CD4-positive, alpha-beta T cell treated with Interleukin-15 for 4 hours (primary cell): ENCODE results near the gene NSD1.

Experiments used
- DNase-seq: peaks from one replicate; pipeline ENCODE4 v3.0.0-alpha.2; 2020; ENCODE audit warnings: low spot score

The NSD1 gene

GRCh38 chr5:177133096-177133852 lies at the start of gene NSD1:
Gene NSD1 (plus strand): TSS chr5:177133773. CDS start chr5:177135104, 1,331 bp downstream.
- peak; percentile 92 for DNase-seq

GRCh38 chr5:177084175-177084574 lies 49.4 kb upstream of the NSD1 start:
- DNase-seq = no peak

DNA sequence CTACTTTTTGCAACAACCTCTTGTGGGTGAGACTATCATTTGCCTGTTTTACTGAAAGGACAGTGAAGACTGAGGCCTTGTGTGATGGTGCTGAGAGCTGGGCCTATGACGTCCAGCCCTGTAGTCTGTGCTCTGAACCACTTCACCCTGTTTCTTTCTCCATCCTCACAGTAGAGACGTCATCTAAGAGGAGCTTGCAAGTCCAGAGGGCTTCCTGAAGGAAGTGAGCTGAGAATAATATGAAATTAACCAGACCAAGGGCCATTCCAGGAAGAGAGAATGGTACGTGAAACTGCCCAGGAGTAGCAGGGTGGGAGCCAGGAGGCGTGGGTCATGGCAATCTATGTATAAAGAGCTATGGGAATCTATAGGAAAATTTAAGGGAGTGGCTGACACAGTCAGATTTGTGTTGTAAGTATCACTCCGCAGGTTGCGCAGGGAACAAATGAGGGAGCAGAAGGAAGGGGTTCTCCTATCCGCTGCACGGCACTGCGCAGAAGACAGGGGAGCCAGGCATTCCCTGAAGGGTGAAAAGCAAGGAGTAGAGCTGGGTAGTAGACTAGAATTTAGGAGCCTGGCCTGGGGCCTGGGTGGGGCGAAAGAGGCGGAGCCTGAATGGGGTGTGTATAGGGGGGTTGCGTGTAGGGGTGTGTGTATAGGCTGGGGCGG lies 47.5 kb upstream of the NSD1 start:
- DNase-seq = no peak

DNA sequence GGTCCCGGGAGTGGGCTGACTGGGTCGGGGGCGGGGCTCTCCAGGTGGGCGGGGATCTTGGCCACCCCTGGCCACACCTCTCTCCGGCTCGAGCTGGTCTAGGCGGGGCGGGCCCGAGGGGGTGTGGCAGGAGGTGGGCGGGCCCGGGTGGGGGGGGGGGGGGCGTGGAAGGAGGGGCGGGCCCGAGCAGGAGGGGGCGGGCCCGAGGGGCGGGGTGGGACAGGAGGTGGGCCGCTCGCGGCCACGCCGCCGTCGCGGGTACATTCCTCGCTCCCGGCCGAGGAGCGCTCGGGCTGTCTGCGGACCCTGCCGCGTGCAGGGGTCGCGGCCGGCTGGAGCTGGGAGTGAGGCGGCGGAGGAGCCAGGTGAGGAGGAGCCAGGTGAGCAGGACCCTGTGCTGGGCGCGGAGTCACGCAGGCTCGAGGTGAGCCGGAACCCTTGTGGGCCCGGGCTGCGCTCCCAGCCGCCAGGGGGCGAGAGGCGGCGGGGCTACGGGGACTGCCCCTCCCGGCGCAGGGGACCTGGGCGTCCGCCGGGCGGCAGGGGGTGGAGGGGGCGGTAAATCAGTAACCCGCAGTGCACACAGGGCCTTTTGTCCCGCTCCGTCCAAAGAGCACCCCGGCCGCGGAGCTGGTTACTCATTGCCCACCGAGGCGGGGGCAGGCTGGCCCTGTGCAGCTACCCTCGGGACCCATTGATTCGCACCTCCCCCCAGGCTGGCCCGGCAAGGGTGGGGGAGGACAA lies 46.7 kb upstream of the NSD1 start, which contains the start of gene FGFR4:
Gene FGFR4 (plus strand): TSS at position 262 of the 744 bp plus-strand sequence. CDS start 2,688 bp downstream, outside the sequence.
- peak; percentile 54 for DNase-seq

GRCh38 chr5:177087398-177088005 lies 46.1 kb upstream of the NSD1 start:
- no peak for DNase-seq

GRCh38 chr5:177089127-177089526 lies 44.4 kb upstream of the NSD1 start:
- DNase-seq = no peak

- no peak for DNase-seq
These were observed 43.5 kb upstream of the NSD1 start for GRCh38 chr5:177089825-177090641.

- no peak for DNase-seq
These were observed 42.8 kb upstream of the NSD1 start for GRCh38 chr5:177090813-177091212.

DNA sequence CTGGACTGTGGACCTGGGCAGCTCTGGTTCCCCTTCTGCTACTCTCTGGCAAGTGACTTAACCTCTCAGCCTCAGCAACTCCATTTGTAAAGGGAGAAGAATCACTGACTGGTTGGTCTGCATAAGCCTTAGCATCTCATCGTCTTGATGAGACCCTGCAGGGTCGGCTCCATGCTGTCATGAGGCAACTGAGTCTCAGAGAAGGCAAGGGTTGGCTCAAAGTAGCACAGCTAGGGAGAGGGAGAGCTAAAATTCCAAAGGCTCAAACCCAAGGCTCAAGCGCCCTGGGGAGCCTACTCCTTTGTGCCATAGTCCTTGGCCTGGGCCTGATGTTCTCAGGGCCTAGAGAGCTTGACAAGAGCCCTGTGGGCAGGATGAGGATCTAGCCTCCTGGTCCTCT lies 42.3 kb upstream of the NSD1 start:
- no peak for DNase-seq

DNA sequence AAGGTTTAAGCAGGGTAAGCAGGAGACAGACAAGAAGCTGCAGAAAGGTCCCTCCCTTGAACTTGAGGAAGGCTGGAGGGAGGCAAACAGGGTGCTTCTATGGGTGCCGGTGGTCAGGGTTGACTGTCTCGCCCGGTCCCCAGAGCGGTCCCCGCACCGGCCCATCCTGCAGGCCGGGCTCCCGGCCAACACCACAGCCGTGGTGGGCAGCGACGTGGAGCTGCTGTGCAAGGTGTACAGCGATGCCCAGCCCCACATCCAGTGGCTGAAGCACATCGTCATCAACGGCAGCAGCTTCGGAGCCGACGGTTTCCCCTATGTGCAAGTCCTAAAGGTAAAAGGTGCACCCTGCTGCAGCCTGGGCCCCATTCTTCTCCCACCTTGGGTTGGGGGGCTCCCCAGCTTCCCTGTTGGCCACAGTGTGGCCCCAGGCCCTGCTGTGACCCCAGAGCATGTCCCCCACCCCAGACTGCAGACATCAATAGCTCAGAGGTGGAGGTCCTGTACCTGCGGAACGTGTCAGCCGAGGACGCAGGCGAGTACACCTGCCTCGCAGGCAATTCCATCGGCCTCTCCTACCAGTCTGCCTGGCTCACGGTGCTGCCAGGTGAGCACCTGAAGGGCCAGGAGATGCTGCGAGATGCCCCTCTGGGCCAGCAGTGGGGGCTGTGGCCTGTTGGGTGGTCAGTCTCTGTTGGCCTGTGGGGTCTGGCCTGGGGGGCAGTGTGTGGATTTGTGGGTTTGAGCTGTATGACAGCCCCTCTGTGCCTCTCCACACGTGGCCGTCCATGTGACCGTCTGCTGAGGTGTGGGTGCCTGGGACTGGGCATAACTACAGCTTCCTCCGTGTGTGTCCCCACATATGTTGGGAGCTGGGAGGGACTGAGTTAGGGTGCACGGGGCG lies 41.1 kb upstream of the NSD1 start:
- no peak for DNase-seq

DNA sequence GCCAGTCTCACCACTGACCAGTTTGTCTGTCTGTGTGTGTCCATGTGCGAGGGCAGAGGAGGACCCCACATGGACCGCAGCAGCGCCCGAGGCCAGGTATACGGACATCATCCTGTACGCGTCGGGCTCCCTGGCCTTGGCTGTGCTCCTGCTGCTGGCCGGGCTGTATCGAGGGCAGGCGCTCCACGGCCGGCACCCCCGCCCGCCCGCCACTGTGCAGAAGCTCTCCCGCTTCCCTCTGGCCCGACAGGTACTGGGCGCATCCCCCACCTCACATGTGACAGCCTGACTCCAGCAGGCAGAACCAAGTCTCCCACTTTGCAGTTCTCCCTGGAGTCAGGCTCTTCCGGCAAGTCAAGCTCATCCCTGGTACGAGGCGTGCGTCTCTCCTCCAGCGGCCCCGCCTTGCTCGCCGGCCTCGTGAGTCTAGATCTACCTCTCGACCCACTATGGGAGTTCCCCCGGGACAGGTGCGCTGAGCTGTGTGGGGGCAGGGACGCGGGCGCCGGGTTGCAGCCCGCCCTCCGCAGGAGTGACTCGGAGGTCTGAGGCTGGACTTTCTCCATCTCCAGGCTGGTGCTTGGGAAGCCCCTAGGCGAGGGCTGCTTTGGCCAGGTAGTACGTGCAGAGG lies 40.4 kb upstream of the NSD1 start:
- no peak for DNase-seq

- no peak for DNase-seq
These were observed 39.8 kb upstream of the NSD1 start for GRCh38 chr5:177093803-177094202.

- no peak for DNase-seq
These were observed 39.1 kb upstream of the NSD1 start for GRCh38 chr5:177094224-177095087.

- no peak for DNase-seq
These were observed 38.4 kb upstream of the NSD1 start for GRCh38 chr5:177095088-177095669.

GRCh38 chr5:177096162-177097015 lies 37.2 kb upstream of the NSD1 start:
- no peak for DNase-seq

GRCh38 chr5:177097016-177097985 lies 36.3 kb upstream of the NSD1 start:
- DNase-seq = no peak
